Ishikawa (cell line): Measurements from ENCODE around the gene RNU4-1.

ENCODE experiments used
- CEBPB ChIP-seq: IDR thresholded peaks from 2 replicates; pipeline ENCODE4 v1.6.1; 2012
- CREB1 ChIP-seq: IDR thresholded peaks from 2 replicates; pipeline ENCODE4 v1.6.1; 2012; ENCODE audit warnings: low read depth
- EGR1 ChIP-seq: IDR thresholded peaks from 2 replicates; pipeline ENCODE4 v1.6.1; 2012
- EP300 ChIP-seq: IDR thresholded peaks from 2 replicates; pipeline ENCODE4 v1.6.1; 2012; ENCODE audit warnings: borderline replicate concordance
- FOXM1 ChIP-seq: IDR thresholded peaks from 2 replicates; pipeline ENCODE4 v1.6.1; 2012; ENCODE audit warnings: low read depth, borderline replicate concordance
- NFIC ChIP-seq: IDR thresholded peaks from 2 replicates; pipeline ENCODE4 v1.6.1; 2012
- RAD21 ChIP-seq: IDR thresholded peaks from 2 replicates; pipeline ENCODE4 v1.6.1; 2012; ENCODE audit warnings: low read depth
- TAF1 ChIP-seq: IDR thresholded peaks from 2 replicates; pipeline ENCODE4 v1.6.1; 2012; ENCODE audit warnings: low read depth, mild to moderate bottlenecking
- TCF12 ChIP-seq: IDR thresholded peaks from 2 replicates; pipeline ENCODE4 v1.6.1; 2012; ENCODE audit warnings: low read depth
- TEAD4 ChIP-seq: IDR thresholded peaks from 2 replicates; pipeline ENCODE4 v1.6.1; 2012
- YY1 ChIP-seq: IDR thresholded peaks from 2 replicates; pipeline ENCODE4 v1.6.1; 2012; ENCODE audit warnings: low read depth
- ZBTB7A ChIP-seq: IDR thresholded peaks from 2 replicates; pipeline ENCODE4 v1.6.1; 2012; ENCODE audit warnings: low read depth
- TF ChIP-seq, protein P1 (sequence below): IDR thresholded peaks from 2 replicates; pipeline ENCODE4 v1.6.1; 2012
- TF ChIP-seq, protein P2 (sequence below): IDR thresholded peaks from 2 replicates; pipeline ENCODE4 v1.6.1; 2012
- TF ChIP-seq, protein P3 (sequence below): IDR thresholded peaks from 2 replicates; pipeline ENCODE4 v1.6.1; 2012; ENCODE audit warnings: low read depth, mild to moderate bottlenecking

Gene RNU4-1

DNA sequence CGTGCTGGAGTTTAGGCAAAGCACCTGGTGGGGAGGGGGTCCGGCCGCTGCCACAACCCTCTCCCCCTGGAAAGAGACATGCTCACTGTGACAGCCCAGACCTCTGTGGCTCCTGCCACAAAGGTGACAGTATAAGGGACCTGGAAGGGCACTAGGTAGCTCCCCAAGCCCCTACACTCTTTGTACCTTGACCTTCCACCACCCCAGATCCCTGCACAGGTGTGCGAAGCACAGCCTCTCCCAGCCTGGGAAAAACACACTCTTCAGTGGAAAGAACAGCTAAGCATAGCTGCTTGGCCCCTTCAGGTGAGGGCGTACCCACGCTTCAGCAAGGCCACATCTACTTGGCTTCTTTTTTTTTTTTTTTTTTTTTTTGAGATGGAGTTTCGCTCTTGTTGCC, 39.5 kb upstream of the RNU4-1 start:
- TF ChIP-seq EP300 (no peak), ZBTB7A (no peak), CEBPB (no peak), TCF12 (no peak), FOXM1 (no peak), NFIC (no peak), RAD21 (no peak), EGR1 (no peak), YY1 (no peak), TAF1 (no peak), CREB1 (no peak), TEAD4 (no peak)
- TF ChIP-seq, protein P1, sequence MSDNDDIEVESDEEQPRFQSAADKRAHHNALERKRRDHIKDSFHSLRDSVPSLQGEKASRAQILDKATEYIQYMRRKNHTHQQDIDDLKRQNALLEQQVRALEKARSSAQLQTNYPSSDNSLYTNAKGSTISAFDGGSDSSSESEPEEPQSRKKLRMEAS: no peak
- TF ChIP-seq, protein P2, sequence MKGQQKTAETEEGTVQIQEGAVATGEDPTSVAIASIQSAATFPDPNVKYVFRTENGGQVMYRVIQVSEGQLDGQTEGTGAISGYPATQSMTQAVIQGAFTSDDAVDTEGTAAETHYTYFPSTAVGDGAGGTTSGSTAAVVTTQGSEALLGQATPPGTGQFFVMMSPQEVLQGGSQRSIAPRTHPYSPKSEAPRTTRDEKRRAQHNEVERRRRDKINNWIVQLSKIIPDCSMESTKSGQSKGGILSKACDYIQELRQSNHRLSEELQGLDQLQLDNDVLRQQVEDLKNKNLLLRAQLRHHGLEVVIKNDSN: no peak
- TF ChIP-seq, protein P3, sequence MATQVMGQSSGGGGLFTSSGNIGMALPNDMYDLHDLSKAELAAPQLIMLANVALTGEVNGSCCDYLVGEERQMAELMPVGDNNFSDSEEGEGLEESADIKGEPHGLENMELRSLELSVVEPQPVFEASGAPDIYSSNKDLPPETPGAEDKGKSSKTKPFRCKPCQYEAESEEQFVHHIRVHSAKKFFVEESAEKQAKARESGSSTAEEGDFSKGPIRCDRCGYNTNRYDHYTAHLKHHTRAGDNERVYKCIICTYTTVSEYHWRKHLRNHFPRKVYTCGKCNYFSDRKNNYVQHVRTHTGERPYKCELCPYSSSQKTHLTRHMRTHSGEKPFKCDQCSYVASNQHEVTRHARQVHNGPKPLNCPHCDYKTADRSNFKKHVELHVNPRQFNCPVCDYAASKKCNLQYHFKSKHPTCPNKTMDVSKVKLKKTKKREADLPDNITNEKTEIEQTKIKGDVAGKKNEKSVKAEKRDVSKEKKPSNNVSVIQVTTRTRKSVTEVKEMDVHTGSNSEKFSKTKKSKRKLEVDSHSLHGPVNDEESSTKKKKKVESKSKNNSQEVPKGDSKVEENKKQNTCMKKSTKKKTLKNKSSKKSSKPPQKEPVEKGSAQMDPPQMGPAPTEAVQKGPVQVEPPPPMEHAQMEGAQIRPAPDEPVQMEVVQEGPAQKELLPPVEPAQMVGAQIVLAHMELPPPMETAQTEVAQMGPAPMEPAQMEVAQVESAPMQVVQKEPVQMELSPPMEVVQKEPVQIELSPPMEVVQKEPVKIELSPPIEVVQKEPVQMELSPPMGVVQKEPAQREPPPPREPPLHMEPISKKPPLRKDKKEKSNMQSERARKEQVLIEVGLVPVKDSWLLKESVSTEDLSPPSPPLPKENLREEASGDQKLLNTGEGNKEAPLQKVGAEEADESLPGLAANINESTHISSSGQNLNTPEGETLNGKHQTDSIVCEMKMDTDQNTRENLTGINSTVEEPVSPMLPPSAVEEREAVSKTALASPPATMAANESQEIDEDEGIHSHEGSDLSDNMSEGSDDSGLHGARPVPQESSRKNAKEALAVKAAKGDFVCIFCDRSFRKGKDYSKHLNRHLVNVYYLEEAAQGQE: no peak

DNA sequence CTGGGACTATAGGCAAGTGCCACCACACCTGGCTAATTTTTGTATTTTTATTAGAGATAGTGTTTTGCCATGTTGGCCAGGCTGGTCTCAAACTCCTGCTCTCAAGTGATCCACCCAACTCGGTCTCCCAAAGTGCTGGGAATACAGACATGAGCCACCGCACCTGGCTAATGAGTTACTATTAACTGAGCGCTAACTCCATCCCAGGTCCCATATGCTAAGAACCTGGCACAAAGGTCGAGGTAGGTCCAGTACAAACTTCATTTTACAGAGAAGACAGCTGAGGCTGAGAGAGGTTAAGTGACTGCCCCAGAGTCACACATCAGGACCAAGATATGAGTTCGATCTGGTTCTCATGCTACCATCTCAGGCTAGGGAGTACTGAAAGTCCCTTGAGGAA, 39.0 kb upstream of the RNU4-1 start:
- TF ChIP-seq TCF12 (no peak), RAD21 (no peak), TEAD4 (no peak), CEBPB (no peak), CREB1 (no peak), FOXM1 (no peak), EGR1 (no peak), YY1 (no peak), ZBTB7A (no peak), NFIC (no peak), TAF1 (no peak)
- TF ChIP-seq, protein P2: no peak
- TF ChIP-seq, protein P3: no peak
- TF ChIP-seq, protein P1: no peak

DNA sequence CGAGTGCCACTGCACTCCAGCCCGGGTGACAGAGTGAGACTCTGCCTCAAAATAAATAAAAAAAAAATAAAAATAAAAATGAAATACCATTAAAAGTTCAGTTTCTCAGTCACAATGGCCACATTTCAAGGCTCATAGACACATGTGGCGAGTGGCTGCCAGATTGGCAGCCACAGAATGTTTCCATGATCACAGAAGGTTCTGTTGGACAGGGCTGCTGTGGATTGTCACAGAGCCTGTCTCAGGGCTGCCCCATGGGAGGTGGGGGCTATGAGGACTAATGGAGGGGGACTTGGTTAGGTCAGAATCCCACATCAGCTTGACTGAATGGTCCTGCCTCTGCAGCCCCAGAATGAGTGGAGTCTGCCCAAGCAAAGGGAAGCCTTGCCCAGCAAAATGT, 38.4 kb upstream of the RNU4-1 start:
- TF ChIP-seq TEAD4: no peak
- TF ChIP-seq EP300: no peak
- no peak for TF ChIP-seq RAD21
- no peak for TF ChIP-seq CEBPB
- TF ChIP-seq, protein P1: no peak
- no peak for TF ChIP-seq NFIC
- no peak for TF ChIP-seq CREB1
- no peak for TF ChIP-seq EGR1

DNA sequence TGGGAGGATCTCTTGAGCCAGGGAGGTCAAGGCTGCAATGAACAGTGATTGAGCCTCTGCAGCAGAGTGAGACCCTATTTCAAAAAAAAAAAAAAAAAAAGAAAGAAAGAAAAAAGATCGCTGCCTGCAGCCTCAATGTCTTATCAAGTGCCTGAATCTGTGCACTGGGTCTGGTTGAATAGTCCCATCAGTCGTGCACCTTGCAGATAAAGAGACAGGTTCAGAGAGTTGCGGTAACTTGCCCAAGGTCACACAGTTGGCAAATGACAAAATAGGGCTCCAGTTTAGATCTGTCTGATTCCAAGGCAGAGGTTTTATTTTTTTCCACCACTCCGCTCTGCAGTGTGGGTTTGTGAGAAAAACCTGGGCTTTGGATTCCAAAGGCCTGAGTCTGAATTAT, 35.2 kb upstream of the RNU4-1 start:
- TF ChIP-seq TCF12 (no peak), FOXM1 (no peak), ZBTB7A (no peak), NFIC (no peak), CREB1 (no peak), CEBPB (no peak), TEAD4 (no peak), TAF1 (no peak), RAD21 (no peak)
- TF ChIP-seq, protein P1: no peak
- TF ChIP-seq, protein P3: no peak
- TF ChIP-seq, protein P2: no peak
